ENCODE data around the gene CEP350.

DNA sequence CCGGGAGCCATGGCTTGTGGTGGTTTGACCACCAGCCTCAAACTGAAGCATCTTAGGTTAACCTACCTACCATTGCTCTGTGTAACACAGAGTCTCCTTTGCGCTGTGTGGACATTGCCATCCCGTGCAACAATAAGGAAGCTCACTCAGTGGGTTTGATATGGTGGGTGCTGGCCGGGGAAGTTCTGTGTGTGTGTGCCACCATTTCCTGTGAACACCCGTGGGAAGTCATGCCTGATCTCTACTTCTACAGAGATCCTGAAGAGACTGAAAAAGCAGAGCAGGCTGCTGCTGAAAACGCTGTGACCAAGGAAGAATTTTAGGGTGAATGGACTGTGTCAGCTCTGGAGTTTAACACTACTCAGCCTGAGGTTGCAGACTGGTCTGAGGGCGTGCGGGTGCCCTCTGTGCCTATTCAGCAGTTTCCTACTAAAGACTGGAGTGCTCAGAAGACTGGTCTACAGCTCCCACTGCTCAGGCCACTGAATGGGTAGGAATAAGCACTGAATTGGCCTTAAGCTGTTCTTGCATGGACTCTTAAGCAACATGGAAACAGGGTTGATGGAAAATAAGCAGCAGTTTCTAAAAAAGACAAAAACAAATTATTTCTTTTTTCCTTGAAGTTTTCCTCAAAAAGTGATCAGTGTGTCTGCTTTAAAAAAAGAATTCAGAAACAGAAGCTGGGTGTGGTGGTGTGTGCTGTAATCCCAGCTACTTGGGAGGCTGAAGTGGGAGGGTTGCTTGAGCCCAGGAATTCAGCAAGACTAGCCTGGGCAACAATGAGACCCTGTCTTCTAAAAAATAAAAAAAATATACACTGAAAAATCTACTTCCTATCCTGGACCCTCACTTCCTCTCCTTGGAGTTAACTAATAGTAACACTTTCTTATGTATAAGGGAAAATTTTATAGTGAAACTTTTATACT lies 14.6 kb downstream of the CEP350 start:
- TF ChIP-seq, protein P1, sequence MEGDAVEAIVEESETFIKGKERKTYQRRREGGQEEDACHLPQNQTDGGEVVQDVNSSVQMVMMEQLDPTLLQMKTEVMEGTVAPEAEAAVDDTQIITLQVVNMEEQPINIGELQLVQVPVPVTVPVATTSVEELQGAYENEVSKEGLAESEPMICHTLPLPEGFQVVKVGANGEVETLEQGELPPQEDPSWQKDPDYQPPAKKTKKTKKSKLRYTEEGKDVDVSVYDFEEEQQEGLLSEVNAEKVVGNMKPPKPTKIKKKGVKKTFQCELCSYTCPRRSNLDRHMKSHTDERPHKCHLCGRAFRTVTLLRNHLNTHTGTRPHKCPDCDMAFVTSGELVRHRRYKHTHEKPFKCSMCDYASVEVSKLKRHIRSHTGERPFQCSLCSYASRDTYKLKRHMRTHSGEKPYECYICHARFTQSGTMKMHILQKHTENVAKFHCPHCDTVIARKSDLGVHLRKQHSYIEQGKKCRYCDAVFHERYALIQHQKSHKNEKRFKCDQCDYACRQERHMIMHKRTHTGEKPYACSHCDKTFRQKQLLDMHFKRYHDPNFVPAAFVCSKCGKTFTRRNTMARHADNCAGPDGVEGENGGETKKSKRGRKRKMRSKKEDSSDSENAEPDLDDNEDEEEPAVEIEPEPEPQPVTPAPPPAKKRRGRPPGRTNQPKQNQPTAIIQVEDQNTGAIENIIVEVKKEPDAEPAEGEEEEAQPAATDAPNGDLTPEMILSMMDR (conservative IDR thresholded peaks at IDR 0.05 in 1 of 2, IDR thresholded peaks at IDR 0.05 in 1 of 2; ENCODE audit: extremely low read depth in 1 of 2, insufficient read depth in 1 of 2, low read depth in 1 of 2, low read length in 2 of 2) = no peak
- TF ChIP-seq EZH2 (IDR thresholded peaks at IDR 0.05; ENCODE audit: borderline replicate concordance, low read length) = no peak
